B cell (primary cell): ENCODE results near the gene TUBA1B. TPM values are rescaled to one million over a fixed set of nuclear protein-coding genes. Genes with fewer than 3 reads are reported as not detected.

ENCODE experiments used
- ATAC-seq: fragments of 200-7000 bp; cut with Tn5 transposase; one replicate; pipeline ENCODE4 v1.10.0; 2021; ENCODE audit warnings: low read depth, mild to moderate bottlenecking, moderate number of reproducible peaks, moderate library complexity
- CTCF ChIA-PET: fragments of 350-600 bp; sonication (Branson Sonifier 250); formaldehyde crosslinking; loops from one replicate; lab custom pipeline; 2021; ENCODE audit warnings: antibody characterized with exemption, inconsistent platforms; lab: Charles Lee
- POLR2A ChIA-PET: fragments of 350-600 bp; sonication (Branson Sonifier 250); formaldehyde crosslinking; loops from one replicate; lab custom pipeline; 2021; ENCODE audit warnings: antibody characterized with exemption; lab: Charles Lee
- DNase-seq: peaks from one replicate; pipeline ENCODE4 v3.0.0; 2013
- H2AFZ ChIP-seq: 2 replicates; pipeline ENCODE4 v1.6.1; 2012; ENCODE audit warnings: mild to moderate bottlenecking, low read depth, low read length; ENCODE audit not compliant: insufficient read depth, poor library complexity, severe bottlenecking
- H3K27ac ChIP-seq, 2 donors: 1 replicate in 1 of 2; 2 replicates in 1 of 2; pipeline ENCODE4 v1.5.1; 2012 to 2013; ENCODE audit warnings: low read length in 2 of 2, mild to moderate bottlenecking in 2 of 2, moderate library complexity in 1 of 2
- H3K27me3 ChIP-seq, 4 experiments: fragments of 200-600 bp in 1 of 4; sonication (generic) in 1 of 4; replicated peaks in 1 of 4; 1 replicate in 2 of 4; 2 replicates in 2 of 4; pipeline versions ENCODE4 v1.6.1 to v1.7.0; 2013 to 2016; ENCODE audit warnings: low read length in 3 of 4, mild to moderate bottlenecking in 2 of 4, mixed read lengths in 1 of 4, moderate library complexity in 1 of 4; ENCODE audit not compliant: insufficient read depth in 4 of 4, control insufficient read depth in 3 of 4; ENCODE audit errors: control extremely low read depth in 1 of 4
- H3K36me3 ChIP-seq, 2 experiments: replicated peaks in 1 of 2; 1 replicate in 1 of 2; 2 replicates in 1 of 2; pipeline versions ENCODE4 v1.6.1 to v1.7.1; 2013; ENCODE audit warnings: low read length in 1 of 2; ENCODE audit not compliant: insufficient read depth in 2 of 2, control insufficient read depth in 1 of 2; ENCODE audit errors: control extremely low read depth in 1 of 2, extremely low read depth in 1 of 2
- H3K4me1 ChIP-seq, 2 donors: fragments of 200-600 bp in 1 of 2; sonication (generic) in 1 of 2; 1 replicate in 1 of 2; 2 replicates in 1 of 2; pipeline versions ENCODE4 v1.5.1 to v1.6.1; 2013 to 2017; ENCODE audit warnings: low read length in 2 of 2; ENCODE audit not compliant: control insufficient read depth in 2 of 2, insufficient read depth in 2 of 2
- H3K4me2 ChIP-seq: replicated peaks from 2 replicates; pipeline ENCODE3; 2012; ENCODE audit warnings: mild to moderate bottlenecking, low read depth, low read length; ENCODE audit not compliant: poor library complexity, severe bottlenecking
- H3K4me3 ChIP-seq, 5 experiments: fragments of 200-600 bp in 1 of 5; sonication (generic) in 1 of 5; 1 replicate in 3 of 5; 2 replicates in 2 of 5; pipeline versions ENCODE4 v1.5.1 to v1.7.0; 2011 to 2016; ENCODE audit warnings: low read length in 4 of 5, mild to moderate bottlenecking in 4 of 5, low read depth in 2 of 5, control low read depth in 1 of 5, moderate library complexity in 1 of 5; ENCODE audit not compliant: insufficient read depth in 1 of 5; ENCODE audit errors: control extremely low read depth in 1 of 5, extremely low read depth in 1 of 5
- H3K79me2 ChIP-seq: fragments of 200-600 bp; sonication (generic); one replicate; pipeline ENCODE4 v1.6.0; 2016; ENCODE audit warnings: low read length; ENCODE audit not compliant: control insufficient read depth, insufficient read depth
- H3K9ac ChIP-seq: fragments of 200-600 bp; sonication (generic); 2 replicates; pipeline ENCODE4 v1.6.1; 2017; ENCODE audit warnings: mild to moderate bottlenecking, low read length, moderate library complexity
- H3K9me3 ChIP-seq, 3 donors: one replicate each; pipeline versions ENCODE4 v1.6.1 to v1.7.1; 2013; ENCODE audit warnings: low read length in 2 of 3; ENCODE audit not compliant: control insufficient read depth in 2 of 3, insufficient read depth in 1 of 3; ENCODE audit errors: control extremely low read depth in 1 of 3
- H4K20me1 ChIP-seq: 2 replicates; pipeline ENCODE4 v1.6.0; 2012; ENCODE audit warnings: mild to moderate bottlenecking, low read length; ENCODE audit not compliant: insufficient read depth, control insufficient read depth, poor library complexity, severe bottlenecking
- H3K27ac Mint-ChIP-seq: one replicate; pipeline ENCODE4 v1.8.0; 2021; ENCODE audit warnings: mixed read lengths
- H3K27me3 Mint-ChIP-seq: one replicate; pipeline ENCODE4 v1.8.0; 2021; ENCODE audit warnings: mixed read lengths
- H3K4me1 Mint-ChIP-seq: one replicate; pipeline ENCODE4 v1.8.0; 2021; ENCODE audit warnings: mixed read lengths
- H3K4me3 Mint-ChIP-seq: one replicate; pipeline ENCODE4 v1.8.0; 2021; ENCODE audit warnings: mixed read lengths
- H3K9me3 Mint-ChIP-seq: one replicate; pipeline ENCODE4 v1.8.0; 2022; ENCODE audit warnings: mixed read lengths; ENCODE audit not compliant: insufficient read depth
- CTCF ChIP-seq: fragments of 200-600 bp; IDR thresholded peaks from one replicate; pipeline ENCODE4 v1.8.0; 2022; ENCODE audit warnings: antibody characterized with exemption, mild to moderate bottlenecking
- EZH2 ChIP-seq: IDR thresholded peaks from 2 replicates; pipeline ENCODE4 v1.6.1; 2012; ENCODE audit warnings: borderline replicate concordance, low read depth, mild to moderate bottlenecking, moderate library complexity, low read length; ENCODE audit not compliant: insufficient read depth, poor library complexity, severe bottlenecking
- WGBS: methylation state at CpG from one replicate; pipeline ENCODE4 v1.1.5; 2013; ENCODE audit warnings: missing lambda C conversion rate; ENCODE audit not compliant: insufficient coverage; 5-methylcytosine and 5-hydroxymethylcytosine counted together
- intact Hi-C: fragments of 100-400 bp; cut with micrococcal nuclease; formaldehyde crosslinking; loops from one replicate; pipeline ENCODE4 v1.10.0; 2022
- polyA plus RNA-seq: library from polyadenylated mRNA; depleted of rRNA; stranded (reverse); fragments of >200 nt; gene quantifications from 2 replicates; pipeline ENCODE4 v1.2.3, GENCODE V29; 2012
- total RNA-seq, 2 donors: library from RNA; stranded (reverse); fragments of 120-200 nt in 1 of 2; gene quantifications; 1 replicate in 1 of 2; 2 replicates in 1 of 2; pipeline versions ENCODE4 v1.2.3 to v1.2.4, GENCODE V29; 2013 to 2022

The TUBA1B gene
- total and polyA plus RNA-seq, 2 donors (not counting 1 experiment from before 2014, with no cell fraction given) = 327 to 615 TPM

- H3K4me3 ChIP-seq = no peak overlapping the region
- ChIA-PET CTCF (interaction anchor here (5.0 kb wide), 1 partner anchor 46 kb away, joined by 60 read pairs; no protein-coding TSS in a partner anchor), POLR2A (interaction anchor here (4.9 kb wide), 1 partner anchor 55 kb away, joined by 110 read pairs; the partner anchor contains the start of gene TUBA1A)
- peaks cover 46% of the 10 kb centered on the region for H3K4me1 Mint-ChIP-seq
- peaks cover 38% of the 10 kb centered on the region for H3K79me2 ChIP-seq
- DNase-seq (no peak), ATAC-seq (no peak)
- H3K27ac ChIP-seq = peak overlapping the region in 1 of 2 donors; percentile 42
- no peak overlapping the region for H2AFZ ChIP-seq
- peaks cover 2 to 20% of the 10 kb centered on the region in 2 experiments for H3K36me3 ChIP-seq
- H3K9me3 Mint-ChIP-seq = no peaks in the 10 kb centered on the region
- no peak overlapping the region for H3K9ac ChIP-seq
- no peaks in the 10 kb centered on the region for H3K9me3 ChIP-seq
- H4K20me1 ChIP-seq = peaks cover 24% of the 10 kb centered on the region
- H3K4me2 ChIP-seq = no peak overlapping the region
- no peak overlapping the region for H3K4me3 Mint-ChIP-seq
- intact Hi-C loops = loop anchor here (5.0 kb wide), 1 partner anchor 489 kb away; the partner anchor contains the start of gene PRPF40B
- H3K27ac Mint-ChIP-seq = peak overlapping the region; percentile 37
- WGBS = no CpG with 5 or more reads among the region's 10 CpGs
- no peaks in the 10 kb centered on the region for H3K27me3 Mint-ChIP-seq
- H3K4me1 ChIP-seq = peaks cover 28 to 36% of the 10 kb centered on the region in 2 donors
- no peaks in the 10 kb centered on the region for H3K27me3 ChIP-seq
- TF ChIP-seq EZH2 (no peak), CTCF (no peak)
These were observed 2.4 kb upstream of the TUBA1B start for GRCh38 chr12:49133590-49133989.

- H3K79me2 ChIP-seq = peaks cover 38% of the 10 kb centered on the region
These were observed 1.8 kb upstream of the TUBA1B start for GRCh38 chr12:49133014-49133413.

More at GRCh38 chr12:49133014-49133413, 1.8 kb upstream of the TUBA1B start:
- TF ChIP-seq CTCF = no peak
- TF ChIP-seq EZH2 = no peak
- Histone ChIP-seq H3K36me3 (peaks cover 2 to 20% of the 10 kb centered on the region in 2 experiments), H3K9me3 (no peaks in the 10 kb centered on the region), H3K9ac (no peak overlapping the region), H3K27me3 (no peaks in the 10 kb centered on the region), H3K4me2 (peak overlapping the region; percentile 96), H3K4me3 (no peak overlapping the region), H3K27ac (peak overlapping the region in 1 of 2 donors; percentile 42), H3K4me1 (peaks cover 28 to 36% of the 10 kb centered on the region in 2 donors), H2AFZ (peak overlapping the region; percentile 67), H4K20me1 (peaks cover 25% of the 10 kb centered on the region)
- ChIA-PET POLR2A (interaction anchor here (3.6 to 4.9 kb wide), 2 partner anchors 56 to 101 kb away, joined by 29 to 110 read pairs; partner anchors contain the start of gene TUBA1A), CTCF (interaction anchor here (0.5 to 5.0 kb wide), 3 partner anchors 39 to 102 kb away, joined by 3 to 60 read pairs (median 7); no protein-coding TSS in a partner anchor)
- ATAC-seq (no peak), DNase-seq (no peak)
- Mint-ChIP-seq H3K9me3 (no peaks in the 10 kb centered on the region), H3K4me3 (no peak overlapping the region), H3K27me3 (no peaks in the 10 kb centered on the region), H3K27ac (no peak overlapping the region), H3K4me1 (peaks cover 46% of the 10 kb centered on the region)
- 100% methylated on average over 1 of the region's 5 CpGs for WGBS
- intact Hi-C loops = loop anchor here (5.0 kb wide), 1 partner anchor 489 kb away; the partner anchor contains the start of gene PRPF40B
